Pancreas (tissue), 10 donors: ENCODE measurements around the gene NUP35. TPM values are rescaled to one million over a fixed set of nuclear protein-coding genes. Genes with fewer than 3 reads are reported as not detected.

Experiments
- ATAC-seq, 4 donors: fragments of 200-7000 bp; cut with Tn5 transposase; one replicate each; pipeline versions ENCODE4 v1.8.0 to v1.9.1; 2020; ENCODE audit warnings: mild to moderate bottlenecking in 4 of 4, moderate library complexity in 4 of 4
- DNase-seq, 6 donors: peaks; one replicate each; pipeline ENCODE4 v3.0.0-alpha.2; 2020
- FAIRE-seq: peaks from 2 replicates; lab custom pipeline; 2012; peaks lifted over from hg19 to GRCh38; lab: Jason Lieb, UNC
- H3K27ac ChIP-seq, 4 donors: fragments of 200-600 bp; sonication (generic); 1 replicate in 3 of 4; 2 replicates in 1 of 4; pipeline versions ENCODE4 v1.5.0 to v1.8.0; 2020
- H3K27me3 ChIP-seq, 4 donors: fragments of 200-600 bp; one replicate each; pipeline ENCODE4 v1.8.0; 2021
- H3K36me3 ChIP-seq, 3 donors: fragments of 200-600 bp; sonication (generic) in 1 of 3; one replicate each; pipeline versions ENCODE4 v1.5.0 to v1.8.0; 2020 to 2021
- H3K4me1 ChIP-seq, 3 donors: fragments of 200-600 bp; one replicate each; pipeline ENCODE4 v1.8.0; 2021
- H3K4me3 ChIP-seq, 4 donors: fragments of 200-600 bp; sonication (generic) in 2 of 4; one replicate each; pipeline versions ENCODE4 v1.5.0 to v1.8.0; 2020 to 2021
- H3K9me3 ChIP-seq, 4 donors: fragments of 200-600 bp; one replicate each; pipeline ENCODE4 v1.8.0; 2021
- WGBS, 2 donors: extraction: QIAGEN DNeasy Blood & Tissue Kit; methylation state at CpG; one replicate each; pipeline ENCODE4 v1.1.7; 2013; 5-methylcytosine and 5-hydroxymethylcytosine counted together
- intact Hi-C, 3 donors: fragments of 100-400 bp; cut with DNase I; formaldehyde crosslinking; loops; one replicate each; pipeline versions ENCODE4 v1.11.1 to v1.14.2; 2022
- polyA plus RNA-seq, 2 donors: library from polyadenylated mRNA; stranded (reverse); fragments of 200-250 nt; gene quantifications; one replicate each; pipeline ENCODE4 v1.2.3, GENCODE V29; 2013
- total RNA-seq, 6 donors: library from RNA; stranded (reverse); fragmentation: NEBNext Ultra II Directional in 4 of 6; extraction: Animal tissue kit (Norgen Biotek cat#: 25700) in 4 of 6; gene quantifications; one replicate each; pipeline versions ENCODE4 v1.2.1 to v1.2.4, GENCODE V29; 2021 to 2023
- TF ChIP-seq, protein P1 (sequence below), 4 donors: fragments of 200-600 bp; sonication (generic) in 3 of 4; IDR thresholded peaks; one replicate each; pipeline versions ENCODE4 v1.5.0 to v1.8.0; 2021; ENCODE audit warnings: antibody characterized with exemption in 4 of 4
- donor health status: healthy with polysubstance abuse.
- donor health status: DM: no; HTN: no; CAD: no; lungs with moderate emphysema.
- donor health status: DM: no; HTN: no; CAD: no.
- donor health status: control.
- donor health status: control.
- donor health status: Bipolar disorder and iron deficiency.
- donor health status: DM: yes; HTN: yes; CAD: no.
- donor health status: DM: no; HTN: no; CAD: no.
- donor health status: DM: no; HTN: no; CAD: no.
- donor health status: DM: yes; HTN: yes; CAD: no.

Gene NUP35
- total and polyA plus RNA-seq, 8 donors = 5.7 to 13.4 (median 8.5) TPM

DNA sequence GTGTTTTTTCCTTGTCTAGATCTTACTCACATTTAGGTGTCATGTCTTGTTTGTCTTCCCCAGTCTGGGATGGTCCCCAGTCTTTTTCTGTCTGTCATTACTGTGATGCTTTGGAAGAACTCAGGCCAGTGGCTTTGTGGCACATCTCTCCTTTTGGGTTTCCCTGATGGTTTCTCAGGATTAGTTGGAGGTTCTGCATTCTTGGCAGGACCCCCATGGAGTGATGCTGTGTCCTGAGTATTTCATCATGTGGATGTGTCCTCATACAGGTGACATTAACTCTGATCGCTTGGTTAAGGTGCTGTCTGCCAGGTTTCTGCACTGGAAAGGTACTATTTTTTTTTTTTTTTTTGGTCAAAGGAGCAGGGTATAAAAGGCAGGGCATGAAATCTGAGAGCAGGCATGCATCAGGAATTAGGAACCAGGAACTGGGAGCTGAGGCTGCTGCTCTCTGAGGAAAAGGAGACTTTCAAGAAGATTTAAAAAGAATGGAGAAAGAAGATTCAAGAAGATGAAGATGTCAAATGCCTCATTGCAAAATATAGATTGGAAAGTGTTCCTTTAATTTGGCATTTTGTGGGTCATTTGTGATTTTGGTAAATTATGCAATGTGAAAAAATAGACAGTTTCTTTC is 85.3 kb downstream of the NUP35 start:
- DNase-seq (no peak), ATAC-seq (no peak), FAIRE-seq (no peak)
- H3K27me3 ChIP-seq = no peaks in the 10 kb centered on the region
- TF ChIP-seq, protein P1, sequence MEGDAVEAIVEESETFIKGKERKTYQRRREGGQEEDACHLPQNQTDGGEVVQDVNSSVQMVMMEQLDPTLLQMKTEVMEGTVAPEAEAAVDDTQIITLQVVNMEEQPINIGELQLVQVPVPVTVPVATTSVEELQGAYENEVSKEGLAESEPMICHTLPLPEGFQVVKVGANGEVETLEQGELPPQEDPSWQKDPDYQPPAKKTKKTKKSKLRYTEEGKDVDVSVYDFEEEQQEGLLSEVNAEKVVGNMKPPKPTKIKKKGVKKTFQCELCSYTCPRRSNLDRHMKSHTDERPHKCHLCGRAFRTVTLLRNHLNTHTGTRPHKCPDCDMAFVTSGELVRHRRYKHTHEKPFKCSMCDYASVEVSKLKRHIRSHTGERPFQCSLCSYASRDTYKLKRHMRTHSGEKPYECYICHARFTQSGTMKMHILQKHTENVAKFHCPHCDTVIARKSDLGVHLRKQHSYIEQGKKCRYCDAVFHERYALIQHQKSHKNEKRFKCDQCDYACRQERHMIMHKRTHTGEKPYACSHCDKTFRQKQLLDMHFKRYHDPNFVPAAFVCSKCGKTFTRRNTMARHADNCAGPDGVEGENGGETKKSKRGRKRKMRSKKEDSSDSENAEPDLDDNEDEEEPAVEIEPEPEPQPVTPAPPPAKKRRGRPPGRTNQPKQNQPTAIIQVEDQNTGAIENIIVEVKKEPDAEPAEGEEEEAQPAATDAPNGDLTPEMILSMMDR (IDR thresholded peaks at IDR 0.05) = no peak
- intact Hi-C loops = no loop called here
- no peak overlapping the region for H3K27ac ChIP-seq
- H3K9me3 ChIP-seq = no peaks in the 10 kb centered on the region
- WGBS, 2 donors = 98 to 100% methylated on average over 1 of the region's 1 CpG
- no peaks in the 10 kb centered on the region for H3K36me3 ChIP-seq
- no peak overlapping the region for H3K4me3 ChIP-seq
- H3K4me1 ChIP-seq = no peaks in the 10 kb centered on the region

Other genes starting within 250 kb of the NUP35 start
- 10 to 100 TPM; 41.9 to 75.6 (median 44.0) TPM for gene NCKAP1, start 86.0 kb upstream of the NUP35 start, total RNA-seq
- gene NCKAP1, start 86.0 kb upstream of the NUP35 start, polyA plus RNA-seq = 10 to 100 TPM; 16.9 to 39.7 TPM
- gene DUSP19, start 45.7 kb upstream of the NUP35 start, total RNA-seq = 1 to 10 TPM; 1.3 to 3.8 (median 2.6) TPM
- gene DUSP19, start 45.7 kb upstream of the NUP35 start, polyA plus RNA-seq = 1 to 10 TPM; 1.0 to 1.1 TPM